H9 (cell line): ENCODE data around the gene MEGF10. TPM values are rescaled to one million over a fixed set of nuclear protein-coding genes. Genes with fewer than 3 reads are reported as not detected.

Source experiments
- DNase-seq: peaks from one replicate; pipeline ENCODE4 v3.0.0-alpha.2; 2017
- H2AFZ ChIP-seq: one replicate; pipeline ENCODE4 v1.6.1; 2013; ENCODE audit warnings: mild to moderate bottlenecking, low read length, control low read depth, moderate library complexity
- H2AK5ac ChIP-seq: 2 replicates; pipeline ENCODE4 v1.6.1; 2013; ENCODE audit warnings: low read length, control low read depth, mixed read lengths; ENCODE audit not compliant: insufficient read length
- H2BK120ac ChIP-seq: one replicate; pipeline ENCODE4 v1.6.1; 2013; ENCODE audit warnings: low read depth, mild to moderate bottlenecking, low read length, control low read depth, inconsistent platforms; ENCODE audit not compliant: poor library complexity, severe bottlenecking
- H2BK12ac ChIP-seq: 2 replicates; pipeline ENCODE4 v1.6.1; 2013; ENCODE audit warnings: low read length, control low read depth, mixed read lengths, low read depth; ENCODE audit not compliant: insufficient read length
- H2BK15ac ChIP-seq: 2 replicates; pipeline ENCODE4 v1.6.1; 2013; ENCODE audit warnings: low read depth, low read length, control low read depth
- H2BK20ac ChIP-seq: one replicate; pipeline ENCODE4 v1.6.1; 2013; ENCODE audit warnings: low read depth, mild to moderate bottlenecking, low read length, control low read depth, inconsistent platforms; ENCODE audit not compliant: poor library complexity, severe bottlenecking
- H2BK5ac ChIP-seq: 2 replicates; pipeline ENCODE4 v1.6.1; 2013; ENCODE audit warnings: low read length, control low read depth, mixed read lengths; ENCODE audit not compliant: insufficient read length
- H3K14ac ChIP-seq: 2 replicates; pipeline ENCODE4 v1.6.1; 2013; ENCODE audit warnings: low read length, control low read depth; ENCODE audit not compliant: insufficient read depth
- H3K18ac ChIP-seq: 2 replicates; pipeline ENCODE4 v1.6.1; 2013; ENCODE audit warnings: low read depth, mild to moderate bottlenecking, mixed read lengths, low read length, control low read depth; ENCODE audit not compliant: insufficient read length
- H3K23ac ChIP-seq: 2 replicates; pipeline ENCODE4 v1.6.1; 2013; ENCODE audit warnings: low read length, control low read depth, mixed read lengths, low read depth; ENCODE audit not compliant: insufficient read length
- H3K23me2 ChIP-seq: 2 replicates; pipeline ENCODE4 v1.6.1; 2013; ENCODE audit warnings: low read depth, mild to moderate bottlenecking, mixed read lengths, low read length, control low read depth; ENCODE audit not compliant: insufficient read length, poor library complexity, severe bottlenecking
- H3K27ac ChIP-seq: 2 replicates; pipeline ENCODE4 v1.5.1; 2013; ENCODE audit warnings: low read length, control low read depth, mixed read lengths, low read depth; ENCODE audit not compliant: insufficient read length
- H3K27me3 ChIP-seq: 2 replicates; pipeline ENCODE4 v1.6.1; 2013; ENCODE audit warnings: low read length, control low read depth, inconsistent platforms; ENCODE audit not compliant: insufficient read depth
- H3K4ac ChIP-seq: 2 replicates; pipeline ENCODE4 v1.6.1; 2013; ENCODE audit warnings: low read depth, mild to moderate bottlenecking, control low read depth, inconsistent platforms, low read length, moderate library complexity
- H3K4me1 ChIP-seq: 2 replicates; pipeline ENCODE4 v1.6.1; 2013; ENCODE audit warnings: low read length, control low read depth, inconsistent platforms; ENCODE audit not compliant: insufficient read depth
- H3K4me2 ChIP-seq: 2 replicates; pipeline ENCODE4 v1.6.1; 2013; ENCODE audit warnings: low read length, control low read depth, mixed read lengths; ENCODE audit not compliant: insufficient read length, insufficient read depth
- H3K56ac ChIP-seq: 2 replicates; pipeline ENCODE4 v1.6.1; 2013; ENCODE audit warnings: low read depth, mild to moderate bottlenecking, mixed read lengths, low read length, control low read depth; ENCODE audit not compliant: insufficient read length
- H3K79me1 ChIP-seq: 2 replicates; pipeline ENCODE4 v1.6.1; 2013; ENCODE audit warnings: low read depth, mild to moderate bottlenecking, moderate library complexity, low read length, control low read depth, inconsistent platforms; ENCODE audit not compliant: insufficient read depth, poor library complexity, severe bottlenecking
- H3K79me2 ChIP-seq: 2 replicates; pipeline ENCODE4 v1.6.1; 2013; ENCODE audit warnings: low read length, control low read depth, inconsistent platforms; ENCODE audit not compliant: insufficient read depth
- H3K9ac ChIP-seq: 2 replicates; pipeline ENCODE4 v1.6.1; 2013; ENCODE audit warnings: low read length, control low read depth, mixed read lengths; ENCODE audit not compliant: insufficient read length; ENCODE audit errors: extremely low read depth
- H3K9me3 ChIP-seq: one replicate; pipeline ENCODE4 v1.6.1; 2013; ENCODE audit warnings: low read depth, low read length, inconsistent platforms; ENCODE audit not compliant: control insufficient read depth
- H3T11ph ChIP-seq: one replicate; pipeline ENCODE4 v1.6.1; 2013; ENCODE audit warnings: mild to moderate bottlenecking, low read length, control low read depth, inconsistent platforms
- H4K20me1 ChIP-seq: one replicate; pipeline ENCODE4 v1.6.1; 2013; ENCODE audit not compliant: control insufficient read depth, insufficient read length, insufficient read depth
- H4K5ac ChIP-seq: 2 replicates; pipeline ENCODE4 v1.6.1; 2013; ENCODE audit warnings: low read depth, mild to moderate bottlenecking, mixed read lengths, low read length, control low read depth; ENCODE audit not compliant: insufficient read length
- H4K8ac ChIP-seq: replicated peaks from 2 replicates; pipeline ENCODE4 v1.6.1; 2013; ENCODE audit warnings: low read length, control low read depth, mixed read lengths, low read depth; ENCODE audit not compliant: insufficient read length
- H4K91ac ChIP-seq: 2 replicates; pipeline ENCODE4 v1.6.1; 2013; ENCODE audit warnings: low read depth, mild to moderate bottlenecking, moderate library complexity, mixed read lengths, low read length, control low read depth; ENCODE audit not compliant: insufficient read length
- H3K27ac Mint-ChIP-seq, 3 experiments: 2 replicates in 2 of 3; 3 replicates in 1 of 3; pipeline ENCODE4 v1.8.0; 2020 to 2021; ENCODE audit warnings: mixed read lengths in 3 of 3, mild to moderate bottlenecking in 1 of 3, moderate library complexity in 1 of 3
- H3K27me3 Mint-ChIP-seq: 2 replicates; pipeline ENCODE4 v1.8.0; 2021; ENCODE audit warnings: low read depth, mild to moderate bottlenecking, moderate library complexity, mixed read lengths
- H3K36me3 Mint-ChIP-seq, 3 experiments: 2 replicates in 2 of 3; 3 replicates in 1 of 3; pipeline ENCODE4 v1.8.0; 2020 to 2021; ENCODE audit warnings: low read depth in 3 of 3, mixed read lengths in 3 of 3; ENCODE audit not compliant: insufficient read depth in 1 of 3
- H3K4me1 Mint-ChIP-seq, 2 experiments: 2 replicates each; pipeline ENCODE4 v1.8.0; 2020; ENCODE audit warnings: mixed read lengths in 2 of 2
- H3K4me3 Mint-ChIP-seq, 2 experiments: 2 replicates in 1 of 2; 3 replicates in 1 of 2; pipeline ENCODE4 v1.8.0; 2020 to 2021; ENCODE audit warnings: mild to moderate bottlenecking in 2 of 2, mixed read lengths in 2 of 2, moderate library complexity in 1 of 2
- H3K9me3 Mint-ChIP-seq, 2 experiments: 2 replicates in 1 of 2; 3 replicates in 1 of 2; pipeline ENCODE4 v1.8.0; 2020; ENCODE audit warnings: mild to moderate bottlenecking in 2 of 2, mixed read lengths in 2 of 2, moderate library complexity in 1 of 2
- CTCF ChIP-seq: fragments of 200-600 bp; sonication (generic); conservative IDR thresholded peaks from 3 replicates; pipeline ENCODE4 v1.8.0; 2021; ENCODE audit warnings: antibody characterized with exemption, mild to moderate bottlenecking
- WGBS: extraction: QIAGEN DNeasy Blood & Tissue Kit; methylation state at CpG from one replicate; pipeline ENCODE4 v1.1.7; 2013; ENCODE audit warnings: missing lambda C conversion rate, low lambda C conversion rate, mixed read lengths; ENCODE audit not compliant: insufficient read length; ENCODE audit errors: extremely low coverage; 5-methylcytosine and 5-hydroxymethylcytosine counted together
- total RNA-seq: library from RNA; stranded (reverse); gene quantifications from 2 replicates; pipeline ENCODE4 v1.2.1, GENCODE V29; 2021

Gene MEGF10
- total RNA-seq, 1 experiment from 2014 or later: 36.5 TPM

GRCh38 chr5:127313847-127314473, 23.4 kb downstream of the MEGF10 start:
- no peak overlapping the region for H3K4ac ChIP-seq
- H2BK12ac ChIP-seq: no peak overlapping the region
- H3K9ac ChIP-seq: no peak overlapping the region
- no peak overlapping the region for H4K8ac ChIP-seq
- H2BK5ac ChIP-seq: no peak overlapping the region
- no peaks in the 10 kb centered on the region for H3K27me3 ChIP-seq
- no peak overlapping the region for H3K4me3 Mint-ChIP-seq
- H3K27ac Mint-ChIP-seq: no peak overlapping the region; a peak in 1 of 7 replicates
- H3K14ac ChIP-seq: no peak overlapping the region
- no peak overlapping the region for H2BK15ac ChIP-seq
- H3K4me2 ChIP-seq: no peak overlapping the region
- no peak overlapping the region for H2AFZ ChIP-seq
- H4K91ac ChIP-seq: no peak overlapping the region
- no peak overlapping the region for H3K27ac ChIP-seq
- H4K20me1 ChIP-seq: no peaks in the 10 kb centered on the region
- no peaks in the 10 kb centered on the region for H3K27me3 Mint-ChIP-seq
- H2BK120ac ChIP-seq: no peak overlapping the region
- no peaks in the 10 kb centered on the region for H3K9me3 ChIP-seq
- TF ChIP-seq CTCF: peak; percentile 90
- peaks cover 43 to 45% of the 10 kb centered on the region in 2 experiments for H3K4me1 Mint-ChIP-seq
- no peak overlapping the region for H3K18ac ChIP-seq
- H3K4me1 ChIP-seq: peaks cover 6% of the 10 kb centered on the region; the same call in 1 of the 2 replicates
- no peak overlapping the region for H3T11ph ChIP-seq
- H3K23ac ChIP-seq: no peak overlapping the region
- no peaks in the 10 kb centered on the region for H3K23me2 ChIP-seq
- peaks cover 3 to 9% of the 10 kb centered on the region in 2 experiments; a peak in 4 of 5 replicates for H3K9me3 Mint-ChIP-seq
- WGBS: no CpG with 5 or more reads among the region's 7 CpGs
- DNase-seq: peak; percentile 68
- H3K79me2 ChIP-seq: peaks cover 2% of the 10 kb centered on the region; the same call in 1 of the 2 replicates
- no peak overlapping the region for H2AK5ac ChIP-seq
- H3K56ac ChIP-seq: no peak overlapping the region
- H4K5ac ChIP-seq: no peak overlapping the region
- no peaks in the 10 kb centered on the region for H3K79me1 ChIP-seq
- no peak overlapping the region for H2BK20ac ChIP-seq
- peaks cover 11 to 25% (median 12%) of the 10 kb centered on the region in 3 experiments; a peak in 5 of 7 replicates for H3K36me3 Mint-ChIP-seq
